ENCODE data around the gene IRS1. TPM values are rescaled to one million over a fixed set of nuclear protein-coding genes. Genes with fewer than 3 reads are reported as not detected.

The IRS1 gene
- total RNA-seq, 1 donor from 2014 or later: 12.6 TPM

DNA sequence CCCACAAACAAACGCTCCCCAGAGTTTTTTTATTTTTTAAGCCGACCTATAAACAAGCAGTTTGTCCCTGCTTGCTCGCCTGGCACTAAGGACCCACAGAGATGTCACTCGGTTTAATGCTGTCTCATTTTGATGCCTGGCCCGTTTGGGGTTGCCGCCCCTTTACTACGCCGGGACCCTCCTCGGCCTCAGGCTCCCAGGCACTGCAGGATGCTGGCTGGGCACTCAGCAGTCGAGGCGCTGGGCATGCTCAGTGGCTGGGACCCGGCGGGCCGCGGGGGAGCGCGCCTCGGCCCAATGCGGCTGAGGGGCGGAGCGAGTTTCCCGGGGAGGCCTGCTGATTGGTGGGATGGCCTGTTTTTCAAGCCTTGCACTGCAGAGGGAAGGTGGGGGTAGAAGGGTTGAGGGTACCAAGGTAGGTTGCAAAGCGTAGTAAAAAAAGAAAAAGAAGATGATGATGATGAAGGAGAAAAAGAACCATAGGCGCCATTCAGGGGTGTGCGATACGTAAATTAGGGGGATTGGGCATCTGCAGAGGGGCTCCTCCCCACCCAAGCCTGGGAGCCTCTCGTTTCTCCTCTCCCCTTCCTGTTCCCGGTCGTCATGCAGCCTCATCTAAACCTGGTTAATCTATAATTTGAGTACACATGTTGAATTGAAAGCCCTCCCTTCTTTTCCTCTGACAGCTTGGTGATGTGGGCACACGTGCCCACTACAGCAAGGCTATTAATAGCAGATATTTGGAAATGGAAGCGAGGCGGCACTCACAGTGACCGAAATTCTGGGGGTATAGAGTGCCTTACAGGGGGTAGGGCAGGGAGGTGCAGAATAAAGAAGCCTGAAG lies 1.5 kb upstream of the IRS1 start:
- no peaks in the 10 kb centered on the region for H3K27me3 ChIP-seq (ENCODE audit: control insufficient read depth, insufficient read depth, low read length)
- no peak for TF ChIP-seq CTCF (IDR thresholded peaks at IDR 0.05; ENCODE audit: insufficient read depth, low read length, poor library complexity, severe bottlenecking)
- peak overlapping the region; percentile 46 for H3K4me3 ChIP-seq (ENCODE audit: low read depth, low read length)
- H3K36me3 ChIP-seq (ENCODE audit: control insufficient read depth, insufficient read depth, low read length): peaks cover 2% of the 10 kb centered on the region
- no peak for DNase-seq (ENCODE audit: low read depth)

GRCh38 chr2:226799976-226800940 lies 638 bp upstream of the IRS1 start:
- H3K36me3 ChIP-seq (ENCODE audit: control insufficient read depth, insufficient read depth, low read length): peaks cover 2% of the 10 kb centered on the region
- TF ChIP-seq CTCF (IDR thresholded peaks at IDR 0.05; ENCODE audit: insufficient read depth, low read length, poor library complexity, severe bottlenecking): peak; percentile 9
- no peak for DNase-seq (ENCODE audit: low read depth)
- no peaks in the 10 kb centered on the region for H3K27me3 ChIP-seq (ENCODE audit: control insufficient read depth, insufficient read depth, low read length)
- peak overlapping the region; percentile 49 for H3K4me3 ChIP-seq (ENCODE audit: low read depth, low read length)

DNA sequence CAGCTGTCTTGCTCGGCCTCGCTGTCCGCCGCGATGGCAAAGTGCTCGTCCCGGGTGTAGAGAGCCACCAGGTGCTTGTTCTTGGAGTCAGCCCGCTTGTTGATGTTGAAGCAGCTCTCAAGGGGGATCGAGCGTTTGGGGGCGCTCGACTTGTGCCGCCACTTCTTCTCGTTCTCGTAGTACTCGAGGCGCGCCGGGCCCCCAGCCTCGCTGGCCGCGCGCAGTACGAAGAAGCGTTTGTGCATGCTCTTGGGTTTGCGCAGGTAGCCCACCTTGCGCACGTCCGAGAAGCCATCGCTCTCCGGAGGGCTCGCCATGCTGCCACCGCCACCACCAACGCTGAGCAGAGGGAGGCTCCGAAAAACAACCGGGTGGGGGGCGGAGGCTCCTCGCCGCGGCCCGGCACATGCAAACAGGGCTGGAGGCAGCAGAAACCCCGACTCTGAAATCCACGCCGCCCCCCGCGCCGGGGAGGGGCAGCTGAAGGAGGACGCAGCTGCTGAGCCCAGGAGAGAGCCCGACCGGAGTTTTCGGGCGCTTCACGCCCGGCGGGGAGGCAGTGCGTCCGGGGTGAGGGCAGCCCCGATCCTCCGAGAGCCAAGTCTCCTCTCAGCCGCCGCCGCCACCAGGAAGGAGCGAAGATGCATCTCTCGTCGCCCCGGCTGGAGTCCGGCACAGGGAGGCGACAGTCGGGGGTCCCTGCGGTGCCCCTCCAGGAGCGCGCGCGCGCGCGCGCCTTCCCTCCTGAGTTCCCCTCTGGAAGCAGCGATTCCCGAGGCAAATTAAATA lies 1.0 kb downstream of the IRS1 start:
- no peak for DNase-seq (ENCODE audit: low read depth)
- Histone ChIP-seq H3K36me3 (ENCODE audit: control insufficient read depth, insufficient read depth, low read length) (peaks cover 2% of the 10 kb centered on the region), H3K27me3 (ENCODE audit: control insufficient read depth, insufficient read depth, low read length) (no peaks in the 10 kb centered on the region), H3K4me3 (ENCODE audit: low read depth, low read length) (peak overlapping the region; percentile 66)
- peak; percentile 43 for TF ChIP-seq CTCF (IDR thresholded peaks at IDR 0.05; ENCODE audit: insufficient read depth, low read length, poor library complexity, severe bottlenecking)

DNA sequence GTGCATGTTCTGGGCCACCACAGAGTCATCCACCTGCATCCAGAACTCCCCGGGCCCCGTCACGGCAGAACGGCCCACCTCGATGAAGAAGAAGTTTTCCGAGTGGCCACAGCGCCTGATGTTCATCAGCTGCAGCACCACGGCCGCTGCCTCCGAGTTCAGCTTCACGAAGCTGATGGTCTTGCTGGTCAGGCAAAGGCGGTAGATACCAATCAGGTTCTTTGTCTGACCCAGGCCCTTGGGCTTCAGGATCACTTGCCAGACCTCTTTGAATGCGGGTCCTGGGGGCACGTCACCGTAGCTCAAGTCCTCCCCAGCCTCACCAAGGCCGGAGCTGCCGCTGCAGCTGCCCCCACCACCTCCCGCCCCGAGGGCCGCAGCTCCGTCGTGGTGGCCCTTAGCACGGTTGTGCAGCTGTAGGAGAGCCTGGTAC lies 1.6 kb downstream of the IRS1 start:
- H3K27me3 ChIP-seq (ENCODE audit: control insufficient read depth, insufficient read depth, low read length): no peaks in the 10 kb centered on the region
- peak overlapping the region; percentile 66 for H3K4me3 ChIP-seq (ENCODE audit: low read depth, low read length)
- no peak for TF ChIP-seq CTCF (IDR thresholded peaks at IDR 0.05; ENCODE audit: insufficient read depth, low read length, poor library complexity, severe bottlenecking)
- H3K36me3 ChIP-seq (ENCODE audit: control insufficient read depth, insufficient read depth, low read length): peaks cover 2% of the 10 kb centered on the region
- no peak for DNase-seq (ENCODE audit: low read depth)

GRCh38 chr2:226797289-226797988 lies 2.2 kb downstream of the IRS1 start:
- H3K36me3 ChIP-seq (ENCODE audit: control insufficient read depth, insufficient read depth, low read length): peaks cover 2% of the 10 kb centered on the region
- TF ChIP-seq CTCF (IDR thresholded peaks at IDR 0.05; ENCODE audit: insufficient read depth, low read length, poor library complexity, severe bottlenecking): no peak
- no peak for DNase-seq (ENCODE audit: low read depth)
- H3K4me3 ChIP-seq (ENCODE audit: low read depth, low read length): no peak overlapping the region
- no peaks in the 10 kb centered on the region for H3K27me3 ChIP-seq (ENCODE audit: control insufficient read depth, insufficient read depth, low read length)

All from kidney epithelial cell (primary cell).